ENCODE results near the gene RTTN.
"Not testable (repeated sequence)": the region's sequence is repeated elsewhere in the genome, so short reads cannot be mapped to it uniquely, and the experiment has no call there.

RTTN gene

GRCh38 chr18:69980509-69980908 is 225.0 kb downstream of the RTTN start:
- DNase-seq (ENCODE audit: low spot score), result no peak

- no peak for DNase-seq (ENCODE audit: low spot score)
These were observed 226.5 kb downstream of the RTTN start for GRCh38 chr18:69978732-69979715.

- DNase-seq (ENCODE audit: low spot score), result not testable (repeated sequence)
These were observed 230.2 kb downstream of the RTTN start for GRCh38 chr18:69975294-69975693.

DNA sequence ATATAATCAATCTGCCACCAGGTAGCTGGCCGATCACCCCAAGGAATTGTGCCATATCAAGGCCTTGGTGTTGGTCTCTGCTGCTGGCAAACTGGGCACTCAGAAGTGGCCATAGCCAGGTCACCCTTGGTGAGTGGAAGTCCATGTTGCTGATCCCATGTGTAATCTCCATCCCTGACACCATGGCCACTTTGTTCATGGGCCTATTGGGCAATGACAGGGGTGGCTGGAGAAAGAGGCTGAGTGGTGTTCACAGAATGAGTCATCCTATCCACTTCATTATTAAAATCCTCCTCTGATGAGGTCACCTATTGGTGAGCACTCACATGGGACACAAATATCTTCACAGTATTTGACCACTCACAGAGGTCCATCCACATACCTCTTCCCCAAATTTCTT is 231.1 kb downstream of the RTTN start:
- no peak for DNase-seq (ENCODE audit: low spot score)

DNA sequence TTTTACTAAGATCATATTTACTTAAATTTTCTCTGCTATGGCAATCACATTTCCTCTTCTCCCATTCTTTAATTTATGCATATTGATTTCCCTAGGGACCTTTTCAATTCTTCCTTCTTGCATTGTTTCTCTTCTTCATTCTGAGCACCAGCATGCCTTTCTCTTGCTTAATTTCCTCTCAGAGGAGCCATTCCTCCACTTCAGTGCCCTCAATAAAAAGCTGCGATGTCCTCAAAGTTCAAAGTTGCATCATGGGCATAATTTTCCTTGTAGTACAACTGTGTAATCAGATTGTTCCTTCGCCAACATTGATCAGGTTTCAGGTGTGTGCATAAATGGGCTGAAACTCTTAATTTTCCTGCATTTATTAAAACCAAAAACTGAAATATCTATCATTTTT is 236.0 kb downstream of the RTTN start:
- DNase-seq (ENCODE audit: low spot score), result no peak

- no peak for DNase-seq (ENCODE audit: low spot score)
These were observed 237.4 kb downstream of the RTTN start for GRCh38 chr18:69968039-69968438.

DNA sequence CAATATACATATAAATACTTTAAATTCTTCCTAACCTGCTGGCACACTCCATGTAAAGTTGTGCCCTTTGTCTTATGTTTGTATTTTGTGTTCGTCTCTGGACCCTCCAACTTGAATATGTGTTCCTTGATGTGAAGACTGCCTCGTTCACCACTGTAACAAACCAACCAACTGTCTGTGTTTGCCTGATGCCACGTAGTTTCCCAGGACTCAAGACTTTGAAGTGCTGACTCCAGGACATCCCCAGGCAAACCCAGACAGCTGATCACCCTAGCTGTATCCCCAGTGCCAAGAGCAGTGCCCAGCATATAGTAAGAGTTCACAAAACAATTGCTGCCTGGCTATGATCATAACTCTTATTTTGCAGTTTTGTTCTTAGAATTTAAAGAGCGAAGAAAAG is 242.3 kb downstream of the RTTN start:
- DNase-seq (ENCODE audit: low spot score), result no peak

DNA sequence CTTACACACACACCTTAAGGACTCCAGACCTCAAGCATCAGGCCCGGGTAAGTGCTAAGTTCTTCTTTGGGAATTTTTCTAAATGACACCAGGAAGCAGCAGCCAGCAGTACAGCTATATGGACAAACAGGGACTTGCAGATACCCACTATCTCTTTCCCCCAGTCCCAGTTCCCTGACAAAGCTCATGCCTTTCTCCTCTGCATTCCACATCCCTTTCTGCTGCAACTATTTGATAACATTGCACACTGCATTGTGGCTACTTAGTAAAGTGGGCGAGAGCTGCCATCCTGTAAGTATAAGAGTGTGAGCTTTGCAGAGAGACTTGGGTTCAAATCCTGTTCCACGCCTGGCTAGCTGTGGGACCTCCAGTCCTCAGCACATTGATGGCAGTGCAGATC is 243.8 kb downstream of the RTTN start:
- no peak for DNase-seq (ENCODE audit: low spot score)

- DNase-seq (ENCODE audit: low spot score), result no peak
These were observed 247.1 kb downstream of the RTTN start for GRCh38 chr18:69958422-69958821.

DNA sequence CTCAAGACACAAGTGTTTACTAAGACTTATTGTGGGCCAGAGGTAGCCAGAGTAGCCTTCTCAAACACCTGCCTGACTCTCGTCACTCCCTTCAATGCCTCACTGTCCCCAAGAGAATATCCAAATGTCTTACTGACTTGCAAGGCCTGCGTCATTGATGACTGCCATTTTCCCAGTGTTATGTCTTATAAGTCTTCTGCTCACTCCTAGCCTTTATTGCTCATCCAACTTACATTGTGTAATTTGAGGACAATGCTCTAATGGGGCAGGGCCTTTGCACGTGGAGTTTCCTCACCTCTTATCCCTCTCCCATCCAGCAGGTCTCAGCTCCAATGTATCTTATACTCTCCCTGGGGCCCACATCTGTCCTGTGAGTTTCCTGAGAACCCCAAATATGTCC is 247.7 kb downstream of the RTTN start:
- DNase-seq (ENCODE audit: low spot score), result no peak

- DNase-seq (ENCODE audit: low spot score), result no peak
These were observed 248.5 kb downstream of the RTTN start for GRCh38 chr18:69956665-69957620.

DNA sequence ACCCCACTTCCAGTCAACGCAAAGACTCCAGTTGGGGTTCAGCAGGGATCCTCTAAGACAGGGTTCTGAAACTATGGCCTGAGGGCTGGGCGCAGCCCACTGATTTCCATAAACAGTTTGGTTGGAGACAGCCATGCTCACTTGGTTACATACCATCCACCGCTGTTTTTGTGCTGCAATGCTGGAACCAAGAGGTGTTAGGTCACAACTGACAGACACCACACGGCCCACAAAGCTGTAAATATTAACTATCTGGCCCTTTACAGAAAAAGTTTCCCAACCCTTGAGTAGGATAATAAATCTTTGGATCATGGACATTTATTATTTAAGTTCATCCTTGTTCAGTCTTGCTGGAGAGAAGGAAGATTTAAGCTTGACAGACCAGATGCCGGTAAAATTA is 249.4 kb downstream of the RTTN start:
- DNase-seq (ENCODE audit: low spot score), result no peak

- no peak for DNase-seq (ENCODE audit: low spot score)
These were observed 250.6 kb downstream of the RTTN start for GRCh38 chr18:69954719-69955480.

DNA sequence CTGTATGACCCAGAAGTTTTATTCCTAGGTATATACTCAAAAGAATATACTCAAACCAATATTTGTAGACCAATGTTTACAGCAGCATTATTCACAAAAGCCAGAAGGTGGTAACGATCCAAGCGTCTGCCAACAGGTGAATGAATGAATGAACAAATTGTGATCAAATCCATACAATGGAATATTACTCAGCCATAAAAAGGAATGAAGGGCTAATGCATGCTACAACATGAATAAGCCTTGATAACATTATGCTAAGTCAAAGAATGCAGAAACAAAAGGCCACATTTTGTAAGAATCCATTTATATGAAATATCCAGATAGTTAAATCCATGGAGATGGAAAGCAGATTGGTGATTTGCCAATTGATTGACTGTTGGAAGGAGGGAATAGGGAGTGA is 252.3 kb downstream of the RTTN start:
- no peak for DNase-seq (ENCODE audit: low spot score)

All from D341Med (cell line).